WTC11 (cell line): ENCODE measurements around the gene PIP4K2A. TPM values are rescaled to one million over a fixed set of nuclear protein-coding genes. Genes with fewer than 3 reads are reported as not detected.

Experiments
- ATAC-seq: fragments of 200-7000 bp; cut with Tn5 transposase; 2 replicates; pipeline ENCODE4 v1.10.0; 2021; ENCODE audit warnings: mild to moderate bottlenecking, moderate library complexity
- CTCF ChIA-PET: fragments of 300-600 bp; sonication (Branson Sonifier 250); formaldehyde crosslinking; loops from one replicate; lab custom pipeline; 2021; ENCODE audit warnings: antibody characterized with exemption; lab: Charles Lee
- POLR2A ChIA-PET: fragments of 350-600 bp; sonication (Branson Sonifier 250); formaldehyde crosslinking; loops from one replicate; lab custom pipeline; 2021; ENCODE audit warnings: antibody characterized with exemption; lab: Charles Lee
- DNase-seq: peaks from one replicate; pipeline ENCODE4 v3.0.0; 2021; ENCODE audit warnings: low spot score
- H3K27ac Mint-ChIP-seq: 2 replicates; pipeline ENCODE4 v1.8.0; 2021; ENCODE audit warnings: mixed read lengths
- H3K27me3 Mint-ChIP-seq: 2 replicates; pipeline ENCODE4 v1.8.0; 2021; ENCODE audit warnings: low read depth, mild to moderate bottlenecking, moderate library complexity, mixed read lengths
- H3K36me3 Mint-ChIP-seq: 2 replicates; pipeline ENCODE4 v1.8.0; 2021; ENCODE audit warnings: mixed read lengths
- H3K4me1 Mint-ChIP-seq: 2 replicates; pipeline ENCODE4 v1.8.0; 2022; ENCODE audit warnings: mixed read lengths
- H3K4me3 Mint-ChIP-seq: 2 replicates; pipeline ENCODE4 v1.8.0; 2021; ENCODE audit warnings: mild to moderate bottlenecking, moderate library complexity, mixed read lengths
- H3K9me3 Mint-ChIP-seq: 2 replicates; pipeline ENCODE4 v1.8.0; 2021; ENCODE audit warnings: mixed read lengths
- CBFB ChIP-seq: sonication (generic); formaldehyde crosslinking; IDR thresholded peaks from 2 replicates; pipeline ENCODE4 v1.8.1; 2022; ENCODE audit warnings: mild to moderate bottlenecking, low read depth, missing genetic modification reagents
- ELF4 ChIP-seq: sonication (generic); formaldehyde crosslinking; IDR thresholded peaks from 2 replicates; pipeline ENCODE4 v1.8.1; 2022; ENCODE audit warnings: low read depth, mild to moderate bottlenecking, moderate library complexity, missing genetic modification reagents
- EMX1 ChIP-seq: fragments of 250-450 bp; sonication (Bioruptor Pico); IDR thresholded peaks from 2 replicates; pipeline ENCODE4 v1.8.0; 2021; ENCODE audit warnings: mild to moderate bottlenecking
- FOXJ3 ChIP-seq: sonication (generic); formaldehyde crosslinking; IDR thresholded peaks from 2 replicates; pipeline ENCODE4 v1.9.0; 2021; ENCODE audit warnings: missing genetic modification reagents, mild to moderate bottlenecking, borderline replicate concordance
- GRHL2 ChIP-seq: fragments of 250-450 bp; sonication (Bioruptor Pico); IDR thresholded peaks from 2 replicates; pipeline ENCODE4 v1.8.0; 2022; ENCODE audit warnings: mild to moderate bottlenecking, moderate library complexity; ENCODE audit not compliant: insufficient replicate concordance, severe bottlenecking
- MYBL2 ChIP-seq: sonication (generic); formaldehyde crosslinking; IDR thresholded peaks from 2 replicates; pipeline ENCODE4 v1.8.1; 2023; ENCODE audit warnings: mild to moderate bottlenecking, moderate library complexity, missing genetic modification reagents
- NFE2L1 ChIP-seq: sonication (generic); formaldehyde crosslinking; IDR thresholded peaks from 2 replicates; pipeline ENCODE4 v1.8.1; 2023; ENCODE audit warnings: missing genetic modification reagents
- NFYB ChIP-seq: sonication (generic); formaldehyde crosslinking; conservative IDR thresholded peaks from 2 replicates; pipeline ENCODE4 v1.8.0; 2022; ENCODE audit warnings: low read depth, missing genetic modification reagents
- PRRX2 ChIP-seq: fragments of 250-450 bp; sonication (Bioruptor Pico); IDR thresholded peaks from 2 replicates; pipeline ENCODE4 v1.8.0; 2021; ENCODE audit warnings: mild to moderate bottlenecking
- SOX15 ChIP-seq: fragments of 250-450 bp; sonication (Bioruptor Pico); IDR thresholded peaks from 2 replicates; pipeline ENCODE4 v1.9.0; 2021; ENCODE audit warnings: mild to moderate bottlenecking
- ZNF121 ChIP-seq: sonication (generic); formaldehyde crosslinking; IDR thresholded peaks from 2 replicates; pipeline ENCODE4 v1.8.0; 2023; ENCODE audit warnings: missing genetic modification reagents
- ZNF219 ChIP-seq: sonication (generic); formaldehyde crosslinking; IDR thresholded peaks from 2 replicates; pipeline ENCODE4 v1.8.0; 2023; ENCODE audit warnings: missing genetic modification reagents, mild to moderate bottlenecking, borderline replicate concordance
- ZNF263 ChIP-seq: sonication (generic); formaldehyde crosslinking; IDR thresholded peaks from 2 replicates; pipeline ENCODE4 v1.8.1; 2022; ENCODE audit warnings: low read depth, mild to moderate bottlenecking, moderate library complexity, missing genetic modification reagents
- ZNF423 ChIP-seq: fragments of 250-450 bp; sonication (Bioruptor Pico); IDR thresholded peaks from 2 replicates; pipeline ENCODE4 v2.1.2; 2022; ENCODE audit warnings: mild to moderate bottlenecking, moderate library complexity
- ZNF671 ChIP-seq: fragments of 250-450 bp; sonication (Bioruptor Pico); IDR thresholded peaks from 2 replicates; pipeline ENCODE4 v1.8.0; 2021; ENCODE audit warnings: mild to moderate bottlenecking
- total RNA-seq: library from RNA; stranded (reverse); gene quantifications from 3 replicates; pipeline ENCODE4 v1.2.3, GENCODE V29; 2021
- TF ChIP-seq, protein P1 (sequence below): sonication (generic); formaldehyde crosslinking; conservative IDR thresholded peaks from 2 replicates; pipeline ENCODE4 v1.8.1; 2023; ENCODE audit warnings: mild to moderate bottlenecking, low read depth, missing genetic modification reagents, moderate library complexity
- TF ChIP-seq, protein P2 (sequence below): sonication (generic); formaldehyde crosslinking; IDR thresholded peaks from 2 replicates; pipeline ENCODE4 v1.8.1; 2022; ENCODE audit warnings: mild to moderate bottlenecking, moderate library complexity, missing genetic modification reagents
- TF ChIP-seq, protein P3 (sequence below): sonication (generic); formaldehyde crosslinking; IDR thresholded peaks from 2 replicates; pipeline ENCODE4 v1.8.1; 2022; ENCODE audit warnings: low read depth, missing genetic modification reagents, borderline replicate concordance
- TF ChIP-seq, protein P4 (sequence below): fragments of 250-450 bp; sonication (Bioruptor Pico); IDR thresholded peaks from 2 replicates; pipeline ENCODE4 v1.8.0; 2021; ENCODE audit warnings: mild to moderate bottlenecking
- TF ChIP-seq, protein P5 (sequence below): sonication (generic); formaldehyde crosslinking; IDR thresholded peaks from 2 replicates; pipeline ENCODE4 v1.8.0; 2023; ENCODE audit warnings: mild to moderate bottlenecking, missing genetic modification reagents
- TF ChIP-seq, protein P6 (sequence below): sonication (generic); formaldehyde crosslinking; IDR thresholded peaks from 2 replicates; pipeline ENCODE4 v1.8.1; 2022; ENCODE audit warnings: mild to moderate bottlenecking, missing genetic modification reagents, moderate library complexity, borderline replicate concordance
- TF ChIP-seq, protein P7 (sequence below): sonication (generic); formaldehyde crosslinking; IDR thresholded peaks from 2 replicates; pipeline ENCODE4 v1.8.1; 2023; ENCODE audit warnings: mild to moderate bottlenecking, missing genetic modification reagents

The PIP4K2A gene
- total RNA-seq, 1 experiment from 2014 or later, result 47.5 TPM

DNA sequence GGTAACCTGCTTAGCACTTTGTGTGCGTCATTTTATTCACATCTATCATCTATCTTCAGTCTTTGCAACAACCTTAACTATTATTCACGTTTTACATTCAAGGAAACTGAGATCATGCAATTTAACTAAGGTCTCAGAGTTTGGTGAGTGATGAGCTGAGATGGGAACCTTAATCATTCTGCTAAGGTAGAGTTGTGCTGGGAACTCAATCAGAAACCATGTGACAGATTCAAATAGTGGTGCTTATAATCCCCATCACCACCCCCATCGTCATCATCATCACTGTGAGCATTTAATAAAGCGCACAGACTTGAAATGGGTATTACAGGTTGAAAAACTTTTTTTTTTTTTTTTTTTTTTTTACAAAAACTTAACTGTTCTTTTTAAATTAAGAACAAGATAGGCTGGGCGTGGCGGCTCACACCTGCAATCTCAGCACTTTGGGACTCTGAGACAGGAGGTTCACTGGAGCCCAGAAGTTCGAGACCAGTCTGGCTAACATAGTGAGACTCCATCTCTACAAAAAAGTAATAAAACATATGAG is 160.9 kb downstream of the PIP4K2A start:
- DNase-seq (no peak), ATAC-seq (no peak)
- H3K27ac Mint-ChIP-seq, result no peak overlapping the region
- CTCF ChIA-PET, result interaction anchor here (0.6 kb wide), 1 partner anchor 140 kb away, joined by 3 read pairs; no protein-coding TSS in a partner anchor
- TF ChIP-seq, protein P1, sequence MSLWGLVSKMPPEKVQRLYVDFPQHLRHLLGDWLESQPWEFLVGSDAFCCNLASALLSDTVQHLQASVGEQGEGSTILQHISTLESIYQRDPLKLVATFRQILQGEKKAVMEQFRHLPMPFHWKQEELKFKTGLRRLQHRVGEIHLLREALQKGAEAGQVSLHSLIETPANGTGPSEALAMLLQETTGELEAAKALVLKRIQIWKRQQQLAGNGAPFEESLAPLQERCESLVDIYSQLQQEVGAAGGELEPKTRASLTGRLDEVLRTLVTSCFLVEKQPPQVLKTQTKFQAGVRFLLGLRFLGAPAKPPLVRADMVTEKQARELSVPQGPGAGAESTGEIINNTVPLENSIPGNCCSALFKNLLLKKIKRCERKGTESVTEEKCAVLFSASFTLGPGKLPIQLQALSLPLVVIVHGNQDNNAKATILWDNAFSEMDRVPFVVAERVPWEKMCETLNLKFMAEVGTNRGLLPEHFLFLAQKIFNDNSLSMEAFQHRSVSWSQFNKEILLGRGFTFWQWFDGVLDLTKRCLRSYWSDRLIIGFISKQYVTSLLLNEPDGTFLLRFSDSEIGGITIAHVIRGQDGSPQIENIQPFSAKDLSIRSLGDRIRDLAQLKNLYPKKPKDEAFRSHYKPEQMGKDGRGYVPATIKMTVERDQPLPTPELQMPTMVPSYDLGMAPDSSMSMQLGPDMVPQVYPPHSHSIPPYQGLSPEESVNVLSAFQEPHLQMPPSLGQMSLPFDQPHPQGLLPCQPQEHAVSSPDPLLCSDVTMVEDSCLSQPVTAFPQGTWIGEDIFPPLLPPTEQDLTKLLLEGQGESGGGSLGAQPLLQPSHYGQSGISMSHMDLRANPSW, result no peak
- TF ChIP-seq ZNF263 (CRISPR knock-in tag), result no peak
- no peak for TF ChIP-seq NFE2L1 (CRISPR knock-in tag)
- no peak for TF ChIP-seq FOXJ3
- TF ChIP-seq, protein P2, sequence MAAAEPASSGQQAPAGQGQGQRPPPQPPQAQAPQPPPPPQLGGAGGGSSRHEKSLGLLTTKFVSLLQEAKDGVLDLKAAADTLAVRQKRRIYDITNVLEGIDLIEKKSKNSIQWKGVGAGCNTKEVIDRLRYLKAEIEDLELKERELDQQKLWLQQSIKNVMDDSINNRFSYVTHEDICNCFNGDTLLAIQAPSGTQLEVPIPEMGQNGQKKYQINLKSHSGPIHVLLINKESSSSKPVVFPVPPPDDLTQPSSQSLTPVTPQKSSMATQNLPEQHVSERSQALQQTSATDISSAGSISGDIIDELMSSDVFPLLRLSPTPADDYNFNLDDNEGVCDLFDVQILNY (CRISPR knock-in tag), result no peak
- no peak for TF ChIP-seq MYBL2 (CRISPR knock-in tag)
- no peak for TF ChIP-seq EMX1 (CRISPR knock-in tag)
- no peak for TF ChIP-seq SOX15 (CRISPR knock-in tag)
- TF ChIP-seq ELF4, result no peak
- TF ChIP-seq, protein P3, sequence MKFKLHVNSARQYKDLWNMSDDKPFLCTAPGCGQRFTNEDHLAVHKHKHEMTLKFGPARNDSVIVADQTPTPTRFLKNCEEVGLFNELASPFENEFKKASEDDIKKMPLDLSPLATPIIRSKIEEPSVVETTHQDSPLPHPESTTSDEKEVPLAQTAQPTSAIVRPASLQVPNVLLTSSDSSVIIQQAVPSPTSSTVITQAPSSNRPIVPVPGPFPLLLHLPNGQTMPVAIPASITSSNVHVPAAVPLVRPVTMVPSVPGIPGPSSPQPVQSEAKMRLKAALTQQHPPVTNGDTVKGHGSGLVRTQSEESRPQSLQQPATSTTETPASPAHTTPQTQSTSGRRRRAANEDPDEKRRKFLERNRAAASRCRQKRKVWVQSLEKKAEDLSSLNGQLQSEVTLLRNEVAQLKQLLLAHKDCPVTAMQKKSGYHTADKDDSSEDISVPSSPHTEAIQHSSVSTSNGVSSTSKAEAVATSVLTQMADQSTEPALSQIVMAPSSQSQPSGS (CRISPR knock-in tag), result no peak
- TF ChIP-seq ZNF219 (CRISPR knock-in tag), result no peak
- no peaks in the 10 kb centered on the region for H3K27me3 Mint-ChIP-seq
- H3K36me3 Mint-ChIP-seq, result peaks cover 14% of the 10 kb centered on the region
- POLR2A ChIA-PET, result interaction anchor here (0.7 kb wide), 1 partner anchor 258 kb away, joined by 3 read pairs; no protein-coding TSS in a partner anchor
- peaks cover 26% of the 10 kb centered on the region for H3K4me1 Mint-ChIP-seq
- no peak overlapping the region for H3K4me3 Mint-ChIP-seq
- H3K9me3 Mint-ChIP-seq, result no peaks in the 10 kb centered on the region

DNA sequence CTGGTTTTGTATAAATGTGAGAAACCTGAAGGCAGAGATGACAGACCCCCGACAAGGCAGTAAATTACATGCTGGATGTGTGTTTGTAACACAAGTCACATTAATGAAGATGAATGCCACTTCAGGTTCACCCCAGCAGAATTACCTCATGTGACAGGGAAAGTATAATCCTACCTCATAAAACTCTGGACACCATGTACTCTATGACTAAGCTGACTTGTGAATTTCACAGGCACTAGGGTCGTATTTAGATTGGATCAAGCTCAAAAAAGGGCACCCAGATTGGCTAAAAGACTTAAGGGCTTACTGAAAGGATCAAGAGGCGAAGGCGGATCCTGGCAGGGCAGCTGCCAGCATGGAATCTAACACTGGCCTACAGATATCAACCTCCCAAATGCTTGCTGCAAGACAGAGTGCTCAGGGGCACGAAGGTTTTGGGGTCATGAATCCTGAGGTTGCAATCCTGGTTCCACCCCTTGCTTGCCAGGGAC is 161.4 kb downstream of the PIP4K2A start:
- ATAC-seq (no peak), DNase-seq (no peak)
- H3K4me1 Mint-ChIP-seq, result peaks cover 26% of the 10 kb centered on the region
- no peak overlapping the region for H3K27ac Mint-ChIP-seq
- CTCF ChIA-PET, result interaction anchor here (0.5 kb wide), 1 partner anchor 307 kb away, joined by 3 read pairs; no protein-coding TSS in a partner anchor
- H3K27me3 Mint-ChIP-seq, result no peaks in the 10 kb centered on the region
- peaks cover 20% of the 10 kb centered on the region for H3K36me3 Mint-ChIP-seq
- H3K9me3 Mint-ChIP-seq, result no peaks in the 10 kb centered on the region
- H3K4me3 Mint-ChIP-seq, result no peak overlapping the region
- POLR2A ChIA-PET, result no interaction called here
- no peak for TF ChIP-seq ZNF423 (CRISPR knock-in tag)
- TF ChIP-seq ZNF121 (CRISPR knock-in tag), result no peak
- no peak for TF ChIP-seq MYBL2 (CRISPR knock-in tag)
- TF ChIP-seq GRHL2 (CRISPR knock-in tag), result no peak
- no peak for TF ChIP-seq NFYB (CRISPR knock-in tag)
- TF ChIP-seq, protein P4, sequence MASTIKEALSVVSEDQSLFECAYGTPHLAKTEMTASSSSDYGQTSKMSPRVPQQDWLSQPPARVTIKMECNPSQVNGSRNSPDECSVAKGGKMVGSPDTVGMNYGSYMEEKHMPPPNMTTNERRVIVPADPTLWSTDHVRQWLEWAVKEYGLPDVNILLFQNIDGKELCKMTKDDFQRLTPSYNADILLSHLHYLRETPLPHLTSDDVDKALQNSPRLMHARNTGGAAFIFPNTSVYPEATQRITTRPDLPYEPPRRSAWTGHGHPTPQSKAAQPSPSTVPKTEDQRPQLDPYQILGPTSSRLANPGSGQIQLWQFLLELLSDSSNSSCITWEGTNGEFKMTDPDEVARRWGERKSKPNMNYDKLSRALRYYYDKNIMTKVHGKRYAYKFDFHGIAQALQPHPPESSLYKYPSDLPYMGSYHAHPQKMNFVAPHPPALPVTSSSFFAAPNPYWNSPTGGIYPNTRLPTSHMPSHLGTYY (CRISPR knock-in tag), result no peak
- TF ChIP-seq CBFB (CRISPR knock-in tag), result no peak
- TF ChIP-seq, protein P5, sequence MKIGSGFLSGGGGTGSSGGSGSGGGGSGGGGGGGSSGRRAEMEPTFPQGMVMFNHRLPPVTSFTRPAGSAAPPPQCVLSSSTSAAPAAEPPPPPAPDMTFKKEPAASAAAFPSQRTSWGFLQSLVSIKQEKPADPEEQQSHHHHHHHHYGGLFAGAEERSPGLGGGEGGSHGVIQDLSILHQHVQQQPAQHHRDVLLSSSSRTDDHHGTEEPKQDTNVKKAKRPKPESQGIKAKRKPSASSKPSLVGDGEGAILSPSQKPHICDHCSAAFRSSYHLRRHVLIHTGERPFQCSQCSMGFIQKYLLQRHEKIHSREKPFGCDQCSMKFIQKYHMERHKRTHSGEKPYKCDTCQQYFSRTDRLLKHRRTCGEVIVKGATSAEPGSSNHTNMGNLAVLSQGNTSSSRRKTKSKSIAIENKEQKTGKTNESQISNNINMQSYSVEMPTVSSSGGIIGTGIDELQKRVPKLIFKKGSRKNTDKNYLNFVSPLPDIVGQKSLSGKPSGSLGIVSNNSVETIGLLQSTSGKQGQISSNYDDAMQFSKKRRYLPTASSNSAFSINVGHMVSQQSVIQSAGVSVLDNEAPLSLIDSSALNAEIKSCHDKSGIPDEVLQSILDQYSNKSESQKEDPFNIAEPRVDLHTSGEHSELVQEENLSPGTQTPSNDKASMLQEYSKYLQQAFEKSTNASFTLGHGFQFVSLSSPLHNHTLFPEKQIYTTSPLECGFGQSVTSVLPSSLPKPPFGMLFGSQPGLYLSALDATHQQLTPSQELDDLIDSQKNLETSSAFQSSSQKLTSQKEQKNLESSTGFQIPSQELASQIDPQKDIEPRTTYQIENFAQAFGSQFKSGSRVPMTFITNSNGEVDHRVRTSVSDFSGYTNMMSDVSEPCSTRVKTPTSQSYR (CRISPR knock-in tag), result no peak
- TF ChIP-seq ZNF671, result no peak
- TF ChIP-seq ELF4, result no peak
- TF ChIP-seq, protein P6, sequence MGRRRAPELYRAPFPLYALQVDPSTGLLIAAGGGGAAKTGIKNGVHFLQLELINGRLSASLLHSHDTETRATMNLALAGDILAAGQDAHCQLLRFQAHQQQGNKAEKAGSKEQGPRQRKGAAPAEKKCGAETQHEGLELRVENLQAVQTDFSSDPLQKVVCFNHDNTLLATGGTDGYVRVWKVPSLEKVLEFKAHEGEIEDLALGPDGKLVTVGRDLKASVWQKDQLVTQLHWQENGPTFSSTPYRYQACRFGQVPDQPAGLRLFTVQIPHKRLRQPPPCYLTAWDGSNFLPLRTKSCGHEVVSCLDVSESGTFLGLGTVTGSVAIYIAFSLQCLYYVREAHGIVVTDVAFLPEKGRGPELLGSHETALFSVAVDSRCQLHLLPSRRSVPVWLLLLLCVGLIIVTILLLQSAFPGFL, result no peak
- TF ChIP-seq PRRX2 (CRISPR knock-in tag), result no peak
- no peak for TF ChIP-seq SOX15 (CRISPR knock-in tag)
- TF ChIP-seq, protein P7, sequence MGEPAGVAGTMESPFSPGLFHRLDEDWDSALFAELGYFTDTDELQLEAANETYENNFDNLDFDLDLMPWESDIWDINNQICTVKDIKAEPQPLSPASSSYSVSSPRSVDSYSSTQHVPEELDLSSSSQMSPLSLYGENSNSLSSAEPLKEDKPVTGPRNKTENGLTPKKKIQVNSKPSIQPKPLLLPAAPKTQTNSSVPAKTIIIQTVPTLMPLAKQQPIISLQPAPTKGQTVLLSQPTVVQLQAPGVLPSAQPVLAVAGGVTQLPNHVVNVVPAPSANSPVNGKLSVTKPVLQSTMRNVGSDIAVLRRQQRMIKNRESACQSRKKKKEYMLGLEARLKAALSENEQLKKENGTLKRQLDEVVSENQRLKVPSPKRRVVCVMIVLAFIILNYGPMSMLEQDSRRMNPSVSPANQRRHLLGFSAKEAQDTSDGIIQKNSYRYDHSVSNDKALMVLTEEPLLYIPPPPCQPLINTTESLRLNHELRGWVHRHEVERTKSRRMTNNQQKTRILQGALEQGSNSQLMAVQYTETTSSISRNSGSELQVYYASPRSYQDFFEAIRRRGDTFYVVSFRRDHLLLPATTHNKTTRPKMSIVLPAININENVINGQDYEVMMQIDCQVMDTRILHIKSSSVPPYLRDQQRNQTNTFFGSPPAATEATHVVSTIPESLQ (CRISPR knock-in tag), result no peak
